Spleen (tissue), 7 donors: Measurements from ENCODE around the gene PSMB7.

Experiments used
- POLR2A ChIP-seq, 3 donors: fragments of 450-650 bp; IDR thresholded peaks; one replicate each; pipeline ENCODE4 v1.5.1; 2017; ENCODE audit warnings: antibody characterized with exemption in 3 of 3, mild to moderate bottlenecking in 1 of 3
- POLR2AphosphoS5 ChIP-seq, 3 donors: sonication (generic); formaldehyde crosslinking; IDR thresholded peaks; one replicate each; pipeline ENCODE4 v1.5.1; 2017; ENCODE audit warnings: antibody characterized with exemption in 3 of 3
- TF ChIP-seq, protein P1 (sequence below), 11 experiments: fragments of 200-600 bp in 7 of 11; fragments of 450-650 bp in 4 of 11; sonication (generic) in 4 of 11; IDR thresholded peaks in 8 of 11; conservative IDR thresholded peaks in 3 of 11; 1 replicate in 7 of 11; 2 replicates in 4 of 11; pipeline versions ENCODE4 v1.4.0 to v1.8.0; 2016 to 2021; ENCODE audit warnings: antibody characterized with exemption in 11 of 11, inconsistent platforms in 4 of 11, mild to moderate bottlenecking in 1 of 11
- donor health status: DM: no; HTN: no; CAD: no; lungs with moderate emphysema.
- donor health status: DM: no; HTN: no; CAD: no.
- donor health status: DM: no; HTN: no; CAD: no.

DNA sequence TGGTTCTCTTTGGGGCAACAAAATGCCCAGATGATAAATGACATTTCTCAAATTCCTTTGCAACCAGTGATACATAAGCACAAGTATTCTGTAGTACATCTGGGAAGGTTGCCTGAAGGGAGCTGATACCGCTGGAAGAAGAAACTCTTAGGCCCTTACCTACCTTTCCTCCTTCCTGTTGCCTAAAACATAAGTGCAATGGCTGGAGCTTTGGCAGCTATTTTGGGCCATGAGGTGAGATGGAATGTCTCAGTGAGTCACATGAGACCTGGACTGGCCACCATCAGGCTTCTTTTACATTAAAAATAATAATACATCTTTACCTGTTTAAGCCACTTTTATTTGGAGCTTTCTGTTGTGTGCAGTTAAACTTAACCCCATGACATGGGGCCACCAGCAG is 23.8 kb upstream of the PSMB7 start:
- no peak for TF ChIP-seq POLR2AphosphoS5 (IDR thresholded peaks at IDR 0.05)
- TF ChIP-seq, protein P1, sequence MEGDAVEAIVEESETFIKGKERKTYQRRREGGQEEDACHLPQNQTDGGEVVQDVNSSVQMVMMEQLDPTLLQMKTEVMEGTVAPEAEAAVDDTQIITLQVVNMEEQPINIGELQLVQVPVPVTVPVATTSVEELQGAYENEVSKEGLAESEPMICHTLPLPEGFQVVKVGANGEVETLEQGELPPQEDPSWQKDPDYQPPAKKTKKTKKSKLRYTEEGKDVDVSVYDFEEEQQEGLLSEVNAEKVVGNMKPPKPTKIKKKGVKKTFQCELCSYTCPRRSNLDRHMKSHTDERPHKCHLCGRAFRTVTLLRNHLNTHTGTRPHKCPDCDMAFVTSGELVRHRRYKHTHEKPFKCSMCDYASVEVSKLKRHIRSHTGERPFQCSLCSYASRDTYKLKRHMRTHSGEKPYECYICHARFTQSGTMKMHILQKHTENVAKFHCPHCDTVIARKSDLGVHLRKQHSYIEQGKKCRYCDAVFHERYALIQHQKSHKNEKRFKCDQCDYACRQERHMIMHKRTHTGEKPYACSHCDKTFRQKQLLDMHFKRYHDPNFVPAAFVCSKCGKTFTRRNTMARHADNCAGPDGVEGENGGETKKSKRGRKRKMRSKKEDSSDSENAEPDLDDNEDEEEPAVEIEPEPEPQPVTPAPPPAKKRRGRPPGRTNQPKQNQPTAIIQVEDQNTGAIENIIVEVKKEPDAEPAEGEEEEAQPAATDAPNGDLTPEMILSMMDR (IDR thresholded peaks at IDR 0.05 in 8 of 11, conservative IDR thresholded peaks at IDR 0.05 in 3 of 11) = no peak
- TF ChIP-seq POLR2A (IDR thresholded peaks at IDR 0.05) = no peak
